H9 (cell line): Measurements from ENCODE around the gene LRR1. TPM values are rescaled to one million over a fixed set of nuclear protein-coding genes. Genes with fewer than 3 reads are reported as not detected.

ENCODE experiments used
- DNase-seq: peaks from one replicate; pipeline ENCODE4 v3.0.0-alpha.2; 2017
- H2AFZ ChIP-seq: one replicate; pipeline ENCODE4 v1.6.1; 2013; ENCODE audit warnings: mild to moderate bottlenecking, low read length, control low read depth, moderate library complexity
- H2AK5ac ChIP-seq: 2 replicates; pipeline ENCODE4 v1.6.1; 2013; ENCODE audit warnings: low read length, control low read depth, mixed read lengths; ENCODE audit not compliant: insufficient read length
- H2BK120ac ChIP-seq: one replicate; pipeline ENCODE4 v1.6.1; 2013; ENCODE audit warnings: low read depth, mild to moderate bottlenecking, low read length, control low read depth, inconsistent platforms; ENCODE audit not compliant: poor library complexity, severe bottlenecking
- H2BK12ac ChIP-seq: 2 replicates; pipeline ENCODE4 v1.6.1; 2013; ENCODE audit warnings: low read length, control low read depth, mixed read lengths, low read depth; ENCODE audit not compliant: insufficient read length
- H2BK15ac ChIP-seq: 2 replicates; pipeline ENCODE4 v1.6.1; 2013; ENCODE audit warnings: low read depth, low read length, control low read depth
- H2BK20ac ChIP-seq: one replicate; pipeline ENCODE4 v1.6.1; 2013; ENCODE audit warnings: low read depth, mild to moderate bottlenecking, low read length, control low read depth, inconsistent platforms; ENCODE audit not compliant: poor library complexity, severe bottlenecking
- H2BK5ac ChIP-seq: 2 replicates; pipeline ENCODE4 v1.6.1; 2013; ENCODE audit warnings: low read length, control low read depth, mixed read lengths; ENCODE audit not compliant: insufficient read length
- H3K14ac ChIP-seq: 2 replicates; pipeline ENCODE4 v1.6.1; 2013; ENCODE audit warnings: low read length, control low read depth; ENCODE audit not compliant: insufficient read depth
- H3K18ac ChIP-seq: 2 replicates; pipeline ENCODE4 v1.6.1; 2013; ENCODE audit warnings: low read depth, mild to moderate bottlenecking, mixed read lengths, low read length, control low read depth; ENCODE audit not compliant: insufficient read length
- H3K23ac ChIP-seq: 2 replicates; pipeline ENCODE4 v1.6.1; 2013; ENCODE audit warnings: low read length, control low read depth, mixed read lengths, low read depth; ENCODE audit not compliant: insufficient read length
- H3K23me2 ChIP-seq: 2 replicates; pipeline ENCODE4 v1.6.1; 2013; ENCODE audit warnings: low read depth, mild to moderate bottlenecking, mixed read lengths, low read length, control low read depth; ENCODE audit not compliant: insufficient read length, poor library complexity, severe bottlenecking
- H3K27ac ChIP-seq: 2 replicates; pipeline ENCODE4 v1.5.1; 2013; ENCODE audit warnings: low read length, control low read depth, mixed read lengths, low read depth; ENCODE audit not compliant: insufficient read length
- H3K27me3 ChIP-seq: 2 replicates; pipeline ENCODE4 v1.6.1; 2013; ENCODE audit warnings: low read length, control low read depth, inconsistent platforms; ENCODE audit not compliant: insufficient read depth
- H3K4ac ChIP-seq: 2 replicates; pipeline ENCODE4 v1.6.1; 2013; ENCODE audit warnings: low read depth, mild to moderate bottlenecking, control low read depth, inconsistent platforms, low read length, moderate library complexity
- H3K4me1 ChIP-seq: 2 replicates; pipeline ENCODE4 v1.6.1; 2013; ENCODE audit warnings: low read length, control low read depth, inconsistent platforms; ENCODE audit not compliant: insufficient read depth
- H3K4me2 ChIP-seq: 2 replicates; pipeline ENCODE4 v1.6.1; 2013; ENCODE audit warnings: low read length, control low read depth, mixed read lengths; ENCODE audit not compliant: insufficient read length, insufficient read depth
- H3K56ac ChIP-seq: 2 replicates; pipeline ENCODE4 v1.6.1; 2013; ENCODE audit warnings: low read depth, mild to moderate bottlenecking, mixed read lengths, low read length, control low read depth; ENCODE audit not compliant: insufficient read length
- H3K79me1 ChIP-seq: 2 replicates; pipeline ENCODE4 v1.6.1; 2013; ENCODE audit warnings: low read depth, mild to moderate bottlenecking, moderate library complexity, low read length, control low read depth, inconsistent platforms; ENCODE audit not compliant: insufficient read depth, poor library complexity, severe bottlenecking
- H3K79me2 ChIP-seq: 2 replicates; pipeline ENCODE4 v1.6.1; 2013; ENCODE audit warnings: low read length, control low read depth, inconsistent platforms; ENCODE audit not compliant: insufficient read depth
- H3K9ac ChIP-seq: 2 replicates; pipeline ENCODE4 v1.6.1; 2013; ENCODE audit warnings: low read length, control low read depth, mixed read lengths; ENCODE audit not compliant: insufficient read length; ENCODE audit errors: extremely low read depth
- H3K9me3 ChIP-seq: one replicate; pipeline ENCODE4 v1.6.1; 2013; ENCODE audit warnings: low read depth, low read length, inconsistent platforms; ENCODE audit not compliant: control insufficient read depth
- H3T11ph ChIP-seq: one replicate; pipeline ENCODE4 v1.6.1; 2013; ENCODE audit warnings: mild to moderate bottlenecking, low read length, control low read depth, inconsistent platforms
- H4K20me1 ChIP-seq: one replicate; pipeline ENCODE4 v1.6.1; 2013; ENCODE audit not compliant: control insufficient read depth, insufficient read length, insufficient read depth
- H4K5ac ChIP-seq: 2 replicates; pipeline ENCODE4 v1.6.1; 2013; ENCODE audit warnings: low read depth, mild to moderate bottlenecking, mixed read lengths, low read length, control low read depth; ENCODE audit not compliant: insufficient read length
- H4K8ac ChIP-seq: replicated peaks from 2 replicates; pipeline ENCODE4 v1.6.1; 2013; ENCODE audit warnings: low read length, control low read depth, mixed read lengths, low read depth; ENCODE audit not compliant: insufficient read length
- H4K91ac ChIP-seq: 2 replicates; pipeline ENCODE4 v1.6.1; 2013; ENCODE audit warnings: low read depth, mild to moderate bottlenecking, moderate library complexity, mixed read lengths, low read length, control low read depth; ENCODE audit not compliant: insufficient read length
- H3K27ac Mint-ChIP-seq, 3 experiments: 2 replicates in 2 of 3; 3 replicates in 1 of 3; pipeline ENCODE4 v1.8.0; 2020 to 2021; ENCODE audit warnings: mixed read lengths in 3 of 3, mild to moderate bottlenecking in 1 of 3, moderate library complexity in 1 of 3
- H3K27me3 Mint-ChIP-seq: 2 replicates; pipeline ENCODE4 v1.8.0; 2021; ENCODE audit warnings: low read depth, mild to moderate bottlenecking, moderate library complexity, mixed read lengths
- H3K36me3 Mint-ChIP-seq, 3 experiments: 2 replicates in 2 of 3; 3 replicates in 1 of 3; pipeline ENCODE4 v1.8.0; 2020 to 2021; ENCODE audit warnings: low read depth in 3 of 3, mixed read lengths in 3 of 3; ENCODE audit not compliant: insufficient read depth in 1 of 3
- H3K4me1 Mint-ChIP-seq, 2 experiments: 2 replicates each; pipeline ENCODE4 v1.8.0; 2020; ENCODE audit warnings: mixed read lengths in 2 of 2
- H3K4me3 Mint-ChIP-seq, 2 experiments: 2 replicates in 1 of 2; 3 replicates in 1 of 2; pipeline ENCODE4 v1.8.0; 2020 to 2021; ENCODE audit warnings: mild to moderate bottlenecking in 2 of 2, mixed read lengths in 2 of 2, moderate library complexity in 1 of 2
- H3K9me3 Mint-ChIP-seq, 2 experiments: 2 replicates in 1 of 2; 3 replicates in 1 of 2; pipeline ENCODE4 v1.8.0; 2020; ENCODE audit warnings: mild to moderate bottlenecking in 2 of 2, mixed read lengths in 2 of 2, moderate library complexity in 1 of 2
- WGBS: extraction: QIAGEN DNeasy Blood & Tissue Kit; methylation state at CpG from one replicate; pipeline ENCODE4 v1.1.7; 2013; ENCODE audit warnings: missing lambda C conversion rate, low lambda C conversion rate, mixed read lengths; ENCODE audit not compliant: insufficient read length; ENCODE audit errors: extremely low coverage; 5-methylcytosine and 5-hydroxymethylcytosine counted together
- total RNA-seq: library from RNA; stranded (reverse); gene quantifications from 2 replicates; pipeline ENCODE4 v1.2.1, GENCODE V29; 2021
- TF ChIP-seq, protein P1 (sequence below): fragments of 200-600 bp; sonication (generic); conservative IDR thresholded peaks from 3 replicates; pipeline ENCODE4 v1.8.0; 2021; ENCODE audit warnings: antibody characterized with exemption, mild to moderate bottlenecking

Gene LRR1
- total RNA-seq, 1 experiment from 2014 or later, result 38.6 TPM

DNA sequence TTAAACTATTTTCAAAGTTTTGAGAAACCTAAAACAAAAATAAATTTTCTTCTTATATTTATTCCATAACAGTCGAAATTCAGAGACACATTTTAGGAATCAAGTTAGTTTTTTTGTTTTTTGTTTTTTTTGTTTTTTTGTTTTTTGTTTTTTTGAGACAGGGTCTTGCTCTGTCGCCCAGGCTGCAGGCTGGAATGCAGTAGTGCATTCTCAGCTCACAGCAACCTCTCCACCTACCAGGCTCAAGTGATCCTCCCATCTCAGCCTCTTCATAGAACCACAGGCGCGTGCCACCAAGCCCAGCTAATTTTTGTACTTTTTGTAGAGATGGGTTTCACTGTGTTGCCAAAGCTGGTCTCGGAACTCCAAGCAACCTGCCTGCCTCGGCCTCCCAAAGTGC lies 54.8 kb downstream of the LRR1 start:
- Histone ChIP-seq H3K4me1 (no peaks in the 10 kb centered on the region), H3K4me2 (no peak overlapping the region), H3K56ac (no peak overlapping the region), H3K9me3 (no peaks in the 10 kb centered on the region), H2BK5ac (no peak overlapping the region), H2BK12ac (no peak overlapping the region), H3T11ph (no peak overlapping the region), H2AFZ (no peak overlapping the region), H3K27me3 (no peaks in the 10 kb centered on the region), H3K4ac (no peak overlapping the region), H3K79me2 (no peaks in the 10 kb centered on the region), H3K18ac (no peak overlapping the region), H3K23me2 (no peaks in the 10 kb centered on the region), H2AK5ac (no peak overlapping the region), H3K9ac (no peak overlapping the region), H2BK120ac (no peak overlapping the region), H4K20me1 (no peaks in the 10 kb centered on the region), H2BK20ac (no peak overlapping the region), H2BK15ac (no peak overlapping the region), H4K5ac (no peak overlapping the region), H4K91ac (no peak overlapping the region), H3K79me1 (no peaks in the 10 kb centered on the region), H3K14ac (no peak overlapping the region), H3K27ac (no peak overlapping the region), H4K8ac (no peak overlapping the region), H3K23ac (no peak overlapping the region)
- peaks cover 6 to 28% (median 23%) of the 10 kb centered on the region in 3 experiments; a peak in 6 of 7 replicates for H3K36me3 Mint-ChIP-seq
- H3K4me1 Mint-ChIP-seq, result no peaks in the 10 kb centered on the region
- no peaks in the 10 kb centered on the region for H3K27me3 Mint-ChIP-seq
- H3K27ac Mint-ChIP-seq, result no peak overlapping the region; a peak in 1 of 7 replicates
- WGBS, result no CpG with 5 or more reads among the region's 6 CpGs
- H3K4me3 Mint-ChIP-seq, result no peak overlapping the region
- TF ChIP-seq, protein P1, sequence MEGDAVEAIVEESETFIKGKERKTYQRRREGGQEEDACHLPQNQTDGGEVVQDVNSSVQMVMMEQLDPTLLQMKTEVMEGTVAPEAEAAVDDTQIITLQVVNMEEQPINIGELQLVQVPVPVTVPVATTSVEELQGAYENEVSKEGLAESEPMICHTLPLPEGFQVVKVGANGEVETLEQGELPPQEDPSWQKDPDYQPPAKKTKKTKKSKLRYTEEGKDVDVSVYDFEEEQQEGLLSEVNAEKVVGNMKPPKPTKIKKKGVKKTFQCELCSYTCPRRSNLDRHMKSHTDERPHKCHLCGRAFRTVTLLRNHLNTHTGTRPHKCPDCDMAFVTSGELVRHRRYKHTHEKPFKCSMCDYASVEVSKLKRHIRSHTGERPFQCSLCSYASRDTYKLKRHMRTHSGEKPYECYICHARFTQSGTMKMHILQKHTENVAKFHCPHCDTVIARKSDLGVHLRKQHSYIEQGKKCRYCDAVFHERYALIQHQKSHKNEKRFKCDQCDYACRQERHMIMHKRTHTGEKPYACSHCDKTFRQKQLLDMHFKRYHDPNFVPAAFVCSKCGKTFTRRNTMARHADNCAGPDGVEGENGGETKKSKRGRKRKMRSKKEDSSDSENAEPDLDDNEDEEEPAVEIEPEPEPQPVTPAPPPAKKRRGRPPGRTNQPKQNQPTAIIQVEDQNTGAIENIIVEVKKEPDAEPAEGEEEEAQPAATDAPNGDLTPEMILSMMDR, result no peak
- DNase-seq, result no peak
- no peaks in the 10 kb centered on the region for H3K9me3 Mint-ChIP-seq
